Mesenchymal stem cell (in vitro differentiated cells and primary cell): Measurements from ENCODE around the gene TEX51.

ENCODE experiments used
- DNase-seq: peaks from one replicate; pipeline ENCODE4 v3.0.0-alpha.2; 2013
- H2AFZ ChIP-seq: one replicate; pipeline ENCODE4 v1.6.1; 2013; ENCODE audit warnings: low read depth, mild to moderate bottlenecking, control low read depth, inconsistent platforms, low read length, moderate library complexity
- H2AK5ac ChIP-seq: 2 replicates; pipeline ENCODE4 v1.6.1; 2013; ENCODE audit warnings: low read length, moderate library complexity, mild to moderate bottlenecking, inconsistent platforms; ENCODE audit not compliant: severe bottlenecking
- H2BK120ac ChIP-seq: one replicate; pipeline ENCODE4 v1.6.1; 2013; ENCODE audit warnings: low read depth, mild to moderate bottlenecking, inconsistent platforms, low read length, moderate library complexity
- H2BK12ac ChIP-seq, 2 experiments: one replicate each; pipeline ENCODE4 v1.6.1; 2013; ENCODE audit warnings: inconsistent platforms in 2 of 2, low read length in 2 of 2, mild to moderate bottlenecking in 2 of 2, moderate library complexity in 2 of 2, control low read depth in 1 of 2
- H2BK15ac ChIP-seq: one replicate; pipeline ENCODE4 v1.6.1; 2013; ENCODE audit warnings: mild to moderate bottlenecking, low read depth, inconsistent platforms; ENCODE audit not compliant: poor library complexity, severe bottlenecking
- H2BK5ac ChIP-seq: 2 replicates; pipeline ENCODE4 v1.6.1; 2013; ENCODE audit warnings: low read depth, mild to moderate bottlenecking, low read length, control low read depth, inconsistent platforms; ENCODE audit not compliant: poor library complexity, severe bottlenecking
- H3K14ac ChIP-seq, 2 experiments: one replicate each; pipeline ENCODE4 v1.6.1; 2013; ENCODE audit warnings: inconsistent platforms in 2 of 2, low read length in 2 of 2, control low read depth in 1 of 2, mild to moderate bottlenecking in 1 of 2, moderate library complexity in 1 of 2
- H3K18ac ChIP-seq, 2 experiments: one replicate each; pipeline ENCODE4 v1.6.1; 2013; ENCODE audit warnings: inconsistent platforms in 2 of 2, low read length in 2 of 2, control low read depth in 1 of 2, low read depth in 1 of 2, mild to moderate bottlenecking in 1 of 2
- H3K23ac ChIP-seq, 2 experiments: one replicate each; pipeline ENCODE4 v1.6.1; 2013; ENCODE audit warnings: inconsistent platforms in 2 of 2, low read length in 2 of 2, mild to moderate bottlenecking in 2 of 2, moderate library complexity in 2 of 2, control low read depth in 1 of 2
- H3K27ac ChIP-seq: 2 replicates; pipeline ENCODE4 v1.5.1; 2013; ENCODE audit warnings: mild to moderate bottlenecking, moderate library complexity, low read length, control low read depth, inconsistent platforms; ENCODE audit not compliant: poor library complexity, severe bottlenecking
- H3K27me3 ChIP-seq, 2 experiments: 2 replicates each; pipeline versions ENCODE4 v1.6.1 to v1.7.0; 2013; ENCODE audit warnings: low read length in 2 of 2, mild to moderate bottlenecking in 2 of 2, moderate library complexity in 2 of 2, control low read depth in 1 of 2, inconsistent platforms in 1 of 2; ENCODE audit not compliant: control insufficient read depth in 1 of 2, insufficient read depth in 1 of 2
- H3K36me3 ChIP-seq, 2 experiments: 2 replicates each; pipeline versions ENCODE4 v1.6.1 to v1.7.0; 2013; ENCODE audit warnings: low read length in 2 of 2, control low read depth in 1 of 2, inconsistent platforms in 1 of 2, low read depth in 1 of 2, mild to moderate bottlenecking in 1 of 2; ENCODE audit not compliant: insufficient read depth in 2 of 2, control insufficient read depth in 1 of 2
- H3K4ac ChIP-seq, 2 experiments: one replicate each; pipeline ENCODE4 v1.6.1; 2013; ENCODE audit warnings: inconsistent platforms in 2 of 2, low read length in 2 of 2, mild to moderate bottlenecking in 2 of 2, moderate library complexity in 2 of 2, control low read depth in 1 of 2, low read depth in 1 of 2
- H3K4me1 ChIP-seq: 2 replicates; pipeline ENCODE4 v1.6.1; 2013; ENCODE audit warnings: low read depth, low read length, control low read depth; ENCODE audit not compliant: control insufficient read depth, insufficient read depth
- H3K4me2 ChIP-seq: 2 replicates; pipeline ENCODE4 v1.6.1; 2013; ENCODE audit warnings: low read length, mild to moderate bottlenecking, inconsistent platforms; ENCODE audit not compliant: poor library complexity, severe bottlenecking
- H3K4me3 ChIP-seq, 2 experiments: 2 replicates each; pipeline versions ENCODE4 v1.5.1 to v1.7.0; 2013; ENCODE audit warnings: low read length in 2 of 2, mild to moderate bottlenecking in 2 of 2, control low read depth in 1 of 2, low read depth in 1 of 2; ENCODE audit not compliant: insufficient read depth in 1 of 2
- H3K79me1 ChIP-seq: replicated peaks from 2 replicates; pipeline ENCODE4 v1.6.1; 2013; ENCODE audit warnings: mild to moderate bottlenecking, control low read depth, low read length, inconsistent platforms; ENCODE audit not compliant: poor library complexity, severe bottlenecking
- H3K9ac ChIP-seq: 2 replicates; pipeline ENCODE4 v1.7.0; 2013; ENCODE audit warnings: mild to moderate bottlenecking, low read length, moderate library complexity
- H3K9me3 ChIP-seq: 2 replicates; pipeline ENCODE4 v1.7.0; 2013; ENCODE audit warnings: mild to moderate bottlenecking, low read length; ENCODE audit not compliant: control insufficient read depth
- H4K8ac ChIP-seq: one replicate; pipeline ENCODE4 v1.6.1; 2013; ENCODE audit warnings: inconsistent platforms, mild to moderate bottlenecking, low read length, moderate library complexity
- H4K91ac ChIP-seq: one replicate; pipeline ENCODE4 v1.6.1; 2013; ENCODE audit warnings: mild to moderate bottlenecking, low read length, inconsistent platforms
- WGBS: methylation state at CpG from one replicate; pipeline ENCODE4 v1.1.7; 2013; ENCODE audit warnings: mixed read lengths; 5-methylcytosine and 5-hydroxymethylcytosine counted together

TEX51 gene

DNA sequence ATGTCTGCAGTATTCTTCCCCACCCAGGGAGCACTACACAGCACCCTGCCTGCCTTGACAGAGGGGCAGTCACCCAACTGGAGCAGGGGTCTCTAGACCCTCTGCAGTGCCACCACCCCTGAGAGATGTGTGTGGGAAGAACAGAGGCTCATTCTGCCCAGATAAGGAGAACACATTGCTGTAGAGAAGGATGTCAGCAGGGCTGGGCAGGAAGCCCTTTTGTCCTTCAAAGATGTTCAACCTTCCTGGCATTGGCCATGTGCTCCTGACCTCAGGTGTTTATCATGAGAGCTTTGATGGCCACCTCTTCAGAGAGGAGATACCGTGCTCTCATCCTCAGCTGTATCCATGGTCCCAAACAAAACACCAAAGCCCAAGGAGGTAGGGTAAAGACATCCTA is 4.6 kb upstream of the TEX51 start:
- no peaks in the 10 kb centered on the region for H3K79me1 ChIP-seq
- no peak overlapping the region for H2AFZ ChIP-seq
- H2AK5ac ChIP-seq = no peak overlapping the region
- no peak overlapping the region for H3K4me3 ChIP-seq
- H4K91ac ChIP-seq = no peak overlapping the region
- no peaks in the 10 kb centered on the region for H3K36me3 ChIP-seq
- H3K14ac ChIP-seq = no peak overlapping the region
- no peak overlapping the region for H3K27ac ChIP-seq
- H3K18ac ChIP-seq = no peak overlapping the region
- H3K4me1 ChIP-seq = peaks cover 3% of the 10 kb centered on the region
- H3K23ac ChIP-seq = no peak overlapping the region
- H3K9ac ChIP-seq = no peak overlapping the region
- H2BK12ac ChIP-seq = no peak overlapping the region
- peaks cover 0 to 13% of the 10 kb centered on the region in 2 experiments for H3K27me3 ChIP-seq
- no peak overlapping the region for H3K4ac ChIP-seq
- DNase-seq = no peak
- no peak overlapping the region for H3K4me2 ChIP-seq
- no peak overlapping the region for H2BK15ac ChIP-seq
- no peak overlapping the region for H2BK5ac ChIP-seq
- WGBS = 56% methylated on average over 1 of the region's 1 CpG
- H3K9me3 ChIP-seq = peaks cover 3% of the 10 kb centered on the region
- no peak overlapping the region for H4K8ac ChIP-seq
- H2BK120ac ChIP-seq = no peak overlapping the region

DNA sequence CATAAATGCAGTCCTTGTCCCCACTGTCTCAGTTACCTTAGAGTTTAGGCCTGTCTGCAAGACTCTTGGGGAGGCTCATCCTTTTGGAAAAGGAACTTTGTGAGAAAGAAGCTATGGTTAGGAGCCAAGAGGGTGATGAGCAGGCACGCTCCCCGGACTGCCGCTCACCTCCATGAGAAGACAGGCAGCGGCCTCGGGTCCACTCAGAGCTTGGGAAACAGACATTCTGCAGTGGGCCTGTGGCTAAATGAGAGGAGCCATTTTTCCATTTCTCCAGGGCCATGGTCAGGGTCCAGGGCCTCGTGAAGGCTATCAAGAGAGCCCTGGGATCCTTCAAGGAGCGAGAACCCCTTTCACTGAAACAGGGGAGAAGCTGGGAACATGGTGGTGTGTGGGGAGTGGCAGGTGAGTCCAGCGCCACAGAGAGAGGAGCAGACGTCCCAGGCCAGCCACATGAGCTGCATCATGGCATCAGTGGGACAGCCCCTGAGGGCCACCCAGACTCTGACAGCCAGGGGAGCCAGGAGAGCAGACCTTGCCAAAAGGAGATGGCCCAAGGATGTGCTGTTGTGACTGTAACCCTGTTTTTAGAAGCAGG is 4.0 kb upstream of the TEX51 start:
- no peak for DNase-seq
- peaks cover 3% of the 10 kb centered on the region for H3K9me3 ChIP-seq
- no peak overlapping the region for H2BK12ac ChIP-seq
- H2BK120ac ChIP-seq = no peak overlapping the region
- no peak overlapping the region for H2BK15ac ChIP-seq
- WGBS = 81% methylated on average over 9 of the region's 9 CpGs
- H3K79me1 ChIP-seq = no peaks in the 10 kb centered on the region
- H2BK5ac ChIP-seq = no peak overlapping the region
- no peak overlapping the region for H3K14ac ChIP-seq
- H3K27me3 ChIP-seq = peaks cover 0 to 13% of the 10 kb centered on the region in 2 experiments
- no peak overlapping the region for H3K4me3 ChIP-seq
- H3K9ac ChIP-seq = no peak overlapping the region
- no peak overlapping the region for H3K23ac ChIP-seq
- H3K4me1 ChIP-seq = no peaks in the 10 kb centered on the region
- no peak overlapping the region for H4K91ac ChIP-seq
- no peak overlapping the region for H2AFZ ChIP-seq
- no peak overlapping the region for H3K4me2 ChIP-seq
- H3K18ac ChIP-seq = no peak overlapping the region
- no peak overlapping the region for H2AK5ac ChIP-seq
- no peak overlapping the region for H3K27ac ChIP-seq
- H3K36me3 ChIP-seq = no peaks in the 10 kb centered on the region
- H4K8ac ChIP-seq = no peak overlapping the region
- no peak overlapping the region for H3K4ac ChIP-seq

DNA sequence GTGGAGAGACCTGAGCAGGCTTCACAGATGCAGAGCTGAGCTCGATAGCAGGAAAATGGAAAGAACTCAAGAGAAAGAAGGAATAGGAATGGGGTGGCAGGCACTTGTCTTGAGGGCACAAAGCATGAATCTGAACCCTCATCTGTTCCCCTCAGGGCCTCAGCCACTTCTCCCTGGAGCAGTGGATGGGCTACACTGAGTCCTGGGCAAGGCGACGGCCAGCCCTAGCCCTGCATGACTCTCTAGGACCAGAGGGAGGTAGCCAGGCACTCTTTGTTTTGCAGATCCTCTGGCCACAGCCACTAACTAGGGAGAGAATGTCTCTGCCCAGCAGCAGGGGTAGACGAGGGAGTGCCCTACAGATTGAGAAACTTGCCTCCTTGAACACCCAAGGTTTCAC is 3.4 kb upstream of the TEX51 start:
- Histone ChIP-seq H2BK12ac (no peak overlapping the region), H3K27ac (no peak overlapping the region), H3K23ac (no peak overlapping the region), H4K91ac (no peak overlapping the region), H3K4me3 (no peak overlapping the region), H3K27me3 (peaks cover 0 to 13% of the 10 kb centered on the region in 2 experiments), H2AFZ (no peak overlapping the region), H3K36me3 (no peaks in the 10 kb centered on the region), H2BK120ac (no peak overlapping the region), H3K18ac (no peak overlapping the region), H2BK15ac (no peak overlapping the region), H3K9ac (no peak overlapping the region), H3K4me2 (no peak overlapping the region), H2AK5ac (no peak overlapping the region), H3K9me3 (peaks cover 3% of the 10 kb centered on the region), H3K14ac (no peak overlapping the region), H3K4ac (no peak overlapping the region), H3K4me1 (no peaks in the 10 kb centered on the region), H2BK5ac (no peak overlapping the region), H3K79me1 (no peaks in the 10 kb centered on the region), H4K8ac (no peak overlapping the region)
- no peak for DNase-seq
- WGBS = 56% methylated on average over 4 of the region's 4 CpGs

DNA sequence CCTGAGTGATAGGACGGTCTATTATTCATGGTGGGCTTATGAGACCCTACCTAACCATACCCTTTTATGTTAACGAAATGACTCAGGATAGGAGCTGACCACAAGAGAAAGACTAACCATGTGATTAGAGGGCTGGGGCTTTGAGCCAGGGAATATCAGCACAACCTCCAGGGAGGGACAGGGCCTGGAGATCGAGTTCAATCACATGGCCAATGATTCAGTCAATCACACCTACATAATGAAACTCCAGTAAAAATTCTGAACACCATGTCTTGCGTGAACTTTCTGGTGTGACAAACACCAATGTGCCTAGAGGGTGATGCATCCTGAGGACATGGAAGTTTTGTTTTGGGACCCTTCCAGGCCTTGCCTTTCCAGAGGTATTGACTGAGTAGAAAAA is 2.2 kb upstream of the TEX51 start:
- Histone ChIP-seq H3K36me3 (no peaks in the 10 kb centered on the region), H3K4ac (no peak overlapping the region), H3K4me1 (no peaks in the 10 kb centered on the region), H4K91ac (no peak overlapping the region), H2AK5ac (no peak overlapping the region), H4K8ac (no peak overlapping the region), H2BK12ac (no peak overlapping the region), H3K4me2 (no peak overlapping the region), H3K9me3 (peaks cover 3% of the 10 kb centered on the region), H2BK5ac (no peak overlapping the region), H3K4me3 (no peak overlapping the region), H3K18ac (no peak overlapping the region), H3K27me3 (peaks cover 0 to 9% of the 10 kb centered on the region in 2 experiments), H3K23ac (no peak overlapping the region), H3K27ac (no peak overlapping the region), H2AFZ (no peak overlapping the region), H2BK15ac (no peak overlapping the region), H3K79me1 (no peaks in the 10 kb centered on the region), H3K14ac (no peak overlapping the region), H2BK120ac (no peak overlapping the region), H3K9ac (no peak overlapping the region)
- DNase-seq = no peak
- 90% methylated on average over 3 of the region's 4 CpGs for WGBS
